GM12891 (cell line): Measurements from ENCODE around the gene IAPP.
"Not testable (repeated sequence)": the region's sequence is repeated elsewhere in the genome, so short reads cannot be mapped to it uniquely, and the experiment has no call there.

ENCODE experiments used
- POLR2A ChIP-seq: IDR thresholded peaks from 2 replicates; pipeline ENCODE4 v1.6.1; 2011; ENCODE audit warnings: low read depth, low read length, control low read depth
- POLR2AphosphoS5 ChIP-seq: IDR thresholded peaks from 2 replicates; pipeline ENCODE4 v1.6.1; 2011; ENCODE audit warnings: low read depth, low read length, control low read depth
- SPI1 ChIP-seq: IDR thresholded peaks from 2 replicates; pipeline ENCODE4 v1.6.1; 2011; ENCODE audit warnings: low read depth, low read length, control low read depth

- TF ChIP-seq POLR2AphosphoS5, POLR2A, SPI1: not testable (repeated sequence)
Observed at GRCh38 chr12:21418398-21418797, 45.7 kb downstream of the IAPP start.
